EH (cell line): ENCODE measurements around the gene PPP1R9B.

Experiments used
- DNase-seq: peaks from one replicate; pipeline ENCODE4 v3.0.0-alpha.2; 2015; ENCODE audit warnings: low read depth

PPP1R9B gene

GRCh38 chr17:50154604-50155003 is 4.1 kb upstream of the PPP1R9B start:
- DNase-seq, result no peak

GRCh38 chr17:50153650-50154575 is 3.4 kb upstream of the PPP1R9B start:
- peak; percentile 47 for DNase-seq

GRCh38 chr17:50152736-50153135 is 2.3 kb upstream of the PPP1R9B start:
- no peak for DNase-seq

- DNase-seq, result peak; percentile 93
Measured at GRCh38 chr17:50151937-50152547, 1.6 kb upstream of the PPP1R9B start.

GRCh38 chr17:50151041-50151936 is 812 bp upstream of the PPP1R9B start:
- DNase-seq, result peak; percentile 93

- peak; percentile 67 for DNase-seq
Measured at GRCh38 chr17:50149417-50150353, 792 bp downstream of the PPP1R9B start.

- no peak for DNase-seq
Measured at GRCh38 chr17:50149091-50149416, 1.4 kb downstream of the PPP1R9B start.

- peak; percentile 61 for DNase-seq
Measured at GRCh38 chr17:50148226-50149090, 2.0 kb downstream of the PPP1R9B start.

- DNase-seq, result peak; percentile 52
Measured at GRCh38 chr17:50147841-50148225, 2.6 kb downstream of the PPP1R9B start.

GRCh38 chr17:50146927-50147665 is 3.4 kb downstream of the PPP1R9B start:
- no peak for DNase-seq

GRCh38 chr17:50146230-50146926 is 4.1 kb downstream of the PPP1R9B start:
- DNase-seq, result no peak

- DNase-seq, result no peak
Measured at GRCh38 chr17:50145532-50146229, 4.8 kb downstream of the PPP1R9B start.

- DNase-seq, result no peak
Measured at GRCh38 chr17:50144845-50145531, 5.5 kb downstream of the PPP1R9B start.

- DNase-seq, result no peak
Measured at GRCh38 chr17:50144355-50144754, 6.1 kb downstream of the PPP1R9B start.

GRCh38 chr17:50143461-50144176 is 6.9 kb downstream of the PPP1R9B start:
- DNase-seq, result no peak

GRCh38 chr17:50141745-50142110 is 8.7 kb downstream of the PPP1R9B start:
- no peak for DNase-seq
